Heart right ventricle (tissue), 16 donors: ENCODE data around the gene BTBD16. TPM values are rescaled to one million over a fixed set of nuclear protein-coding genes. Genes with fewer than 3 reads are reported as not detected.
A peak's percentile ranks its signal among the peaks of the same experiment; 100 is the strongest.

Experiments used
- ATAC-seq, 8 donors: fragments of 200-7000 bp; cut with Tn5 transposase; one replicate each; pipeline ENCODE4 v1.9.1; 2020; ENCODE audit warnings: mild to moderate bottlenecking in 8 of 8, moderate library complexity in 8 of 8, moderate number of reproducible peaks in 1 of 8
- DNase-seq, 2 donors: peaks; one replicate each; pipeline ENCODE4 v3.0.0-alpha.2; 2020
- H3K27ac ChIP-seq, 10 donors: fragments of 200-600 bp; sonication (generic) in 2 of 10; one replicate each; pipeline versions ENCODE4 v1.5.0 to v1.8.0; 2020 to 2022; ENCODE audit warnings: mild to moderate bottlenecking in 3 of 10
- H3K27me3 ChIP-seq, 7 donors: fragments of 200-600 bp; one replicate each; pipeline ENCODE4 v1.8.0; 2021 to 2022; ENCODE audit warnings: mild to moderate bottlenecking in 2 of 7
- H3K36me3 ChIP-seq, 9 donors: fragments of 200-600 bp; sonication (generic) in 1 of 9; one replicate each; pipeline versions ENCODE4 v1.5.0 to v1.8.0; 2020 to 2022; ENCODE audit warnings: mild to moderate bottlenecking in 2 of 9
- H3K4me1 ChIP-seq, 9 donors: fragments of 200-600 bp; sonication (generic) in 1 of 9; one replicate each; pipeline versions ENCODE4 v1.5.0 to v1.8.0; 2020 to 2022; ENCODE audit warnings: mild to moderate bottlenecking in 4 of 9
- H3K4me3 ChIP-seq, 10 donors: fragments of 200-600 bp; sonication (generic) in 2 of 10; one replicate each; pipeline versions ENCODE4 v1.5.0 to v1.8.0; 2020 to 2022; ENCODE audit warnings: mild to moderate bottlenecking in 7 of 10, moderate library complexity in 2 of 10
- H3K9me3 ChIP-seq, 11 donors: fragments of 200-600 bp in 10 of 11; sonication (generic) in 2 of 11; one replicate each; pipeline versions ENCODE4 v1.5.0 to v1.8.0; 2013 to 2022; ENCODE audit warnings: mild to moderate bottlenecking in 2 of 11, control low read depth in 1 of 11, moderate library complexity in 1 of 11
- CTCF ChIP-seq, 9 donors: fragments of 200-600 bp; sonication (generic) in 2 of 9; IDR thresholded peaks; one replicate each; pipeline versions ENCODE4 v1.5.0 to v1.8.0; 2021 to 2022; ENCODE audit warnings: antibody characterized with exemption in 9 of 9, mild to moderate bottlenecking in 5 of 9, moderate library complexity in 1 of 9
- WGBS, 2 donors: extraction: QIAGEN DNeasy Blood & Tissue Kit; methylation state at CpG; one replicate each; pipeline ENCODE4 v1.1.7; 2013; ENCODE audit warnings: inconsistent platforms in 1 of 2; 5-methylcytosine and 5-hydroxymethylcytosine counted together
- intact Hi-C, 10 donors: fragments of 100-400 bp; cut with DNase I; formaldehyde crosslinking; loops; one replicate each; pipeline versions ENCODE4 v1.11.1 to v1.14.2; 2022
- polyA plus RNA-seq, 2 donors: library from polyadenylated mRNA; stranded (reverse); fragments of 200-250 nt; gene quantifications; one replicate each; pipeline ENCODE4 v1.2.3, GENCODE V29; 2013
- total RNA-seq, 10 donors: library from RNA; stranded (reverse); fragmentation: NEBNext Ultra II Directional in 3 of 10; extraction: Animal tissue kit (Norgen Biotek cat#: 25700) in 3 of 10; gene quantifications; one replicate each; pipeline versions ENCODE4 v1.2.1 to v1.2.4, GENCODE V29; 2021 to 2023
- donor health status: Arrhythmogenic right ventricular cardiomyopathy.
- donor health status: ischemic (EF 13 %, LVEDD 7.1; RV severe dilation, severe dysfunction).
- donor health status: healthy with polysubstance abuse.
- donor health status: DM: no; HTN: yes; CAD: no.
- donor health status: DM: no; HTN: no; CAD: no.
- donor health status: ischemic (EF 25% LVEDD 6.9; RV normal size, moderate dysfunction).
- donor health status: ischemic (EF 25% LVEDD 5.7; RV mildly dilated, moderate dysfunction).
- donor health status: healthy.
- donor health status: DM: yes; HTN: yes; CAD: no.
- donor health status: Ischemic cardiomyopathy.
- donor health status: ischemic (EF 35%, LVEDD 5.7; RV mildly dilated, moderate dysfunction).
- donor health status: nonischemic (EF 11% LVEDD 7.7; RV severe dilation, severe dysfunction).
- donor health status: DM: yes; HTN: yes; CAD: no.
- donor health status: PGD.
- donor health status: ischemic (EF 29% LVEDD 5.4; RV normal size, mild dysfunction).
- donor health status: nonischemic (EF 23%, LVEDD 6.1; RV moderate dilation, normal function).

Gene BTBD16
- total and polyA plus RNA-seq, 12 donors: 0.29 to 0.76 TPM; not detected in 10

GRCh38 chr10:122280156-122280555, 9.1 kb downstream of the BTBD16 start:
- Histone ChIP-seq H3K9me3 (no peaks in the 10 kb centered on the region), H3K4me1 (peaks cover 0 to 13% (median 3%) of the 10 kb centered on the region in 9 donors), H3K4me3 (no peak overlapping the region), H3K27ac (peak overlapping the region in 1 of 10 donors; percentile 25), H3K36me3 (peaks cover 0 to 4% (median 0%) of the 10 kb centered on the region in 9 donors), H3K27me3 (no peaks in the 10 kb centered on the region)
- 71 to 76% methylated on average over 7 of the region's 7 CpGs for WGBS, 2 donors
- no peak for TF ChIP-seq CTCF (IDR thresholded peaks at IDR 0.05)
- ATAC-seq: peak in 1 of 8 donors; percentile 21
- intact Hi-C loops: loop anchor here in 2 of 10 donors (5.0 to 10.0 kb wide), 2 partner anchors 422 to 425 kb away; no protein-coding TSS in a partner anchor
- DNase-seq: no peak

GRCh38 chr10:122281018-122281626, 10.0 kb downstream of the BTBD16 start:
- WGBS, 2 donors: 89 to 94% methylated on average over 7 of the region's 7 CpGs
- peaks cover 0 to 13% (median 3%) of the 10 kb centered on the region in 9 donors for H3K4me1 ChIP-seq
- DNase-seq (no peak), ATAC-seq (no peak)
- no peak overlapping the region for H3K4me3 ChIP-seq
- no peak overlapping the region for H3K27ac ChIP-seq
- no peaks in the 10 kb centered on the region for H3K9me3 ChIP-seq
- no peaks in the 10 kb centered on the region for H3K36me3 ChIP-seq
- intact Hi-C loops: loop anchor here in 2 of 10 donors (5.0 to 10.0 kb wide), 2 partner anchors 421 to 424 kb away; no protein-coding TSS in a partner anchor
- no peak for TF ChIP-seq CTCF (IDR thresholded peaks at IDR 0.05)
- H3K27me3 ChIP-seq: no peaks in the 10 kb centered on the region

- ATAC-seq (no peak), DNase-seq (no peak)
- intact Hi-C loops: loop anchor here in 2 of 10 donors (5.0 to 10.0 kb wide), 2 partner anchors 421 to 423 kb away; no protein-coding TSS in a partner anchor
- Histone ChIP-seq H3K36me3 (no peaks in the 10 kb centered on the region), H3K4me3 (no peak overlapping the region), H3K27ac (no peak overlapping the region), H3K9me3 (no peaks in the 10 kb centered on the region), H3K4me1 (peaks cover 1 to 17% (median 3%) of the 10 kb centered on the region in 9 donors), H3K27me3 (no peaks in the 10 kb centered on the region)
- TF ChIP-seq CTCF (IDR thresholded peaks at IDR 0.05): no peak
- 75 to 76% methylated on average over 8 of the region's 8 CpGs for WGBS, 2 donors
Observed at GRCh38 chr10:122281751-122282150, 10.7 kb downstream of the BTBD16 start.

- ATAC-seq (peak in 4 of 8 donors; percentile 10 to 46 (median 28)), DNase-seq (peak in 1 of 2 donors; percentile 43)
- no peak overlapping the region for H3K4me3 ChIP-seq
- H3K36me3 ChIP-seq: no peaks in the 10 kb centered on the region
- WGBS, 2 donors: 68 to 71% methylated on average over 9 of the region's 9 CpGs
- no peaks in the 10 kb centered on the region for H3K27me3 ChIP-seq
- peak overlapping the region in 1 of 10 donors; percentile 30 for H3K27ac ChIP-seq
- TF ChIP-seq CTCF (IDR thresholded peaks at IDR 0.05): no peak
- intact Hi-C loops: loop anchor here in 2 of 10 donors (5.0 to 10.0 kb wide), 2 partner anchors 420 to 423 kb away; no protein-coding TSS in a partner anchor
- no peaks in the 10 kb centered on the region for H3K9me3 ChIP-seq
- H3K4me1 ChIP-seq: peaks cover 3 to 22% (median 7%) of the 10 kb centered on the region in 9 donors
Observed at GRCh38 chr10:122282253-122282671, 11.2 kb downstream of the BTBD16 start.
